Neural cell (in vitro differentiated cells): ENCODE measurements around the gene LMNA. TPM values are rescaled to one million over a fixed set of nuclear protein-coding genes. Genes with fewer than 3 reads are reported as not detected.

Source experiments
- H2AFZ ChIP-seq: fragments of 200-600, 300-800 bp; sonication (generic), shearing (Covaris generic); 2 replicates; pipeline ENCODE4 v1.6.0; 2014; ENCODE audit warnings: low read depth, mild to moderate bottlenecking, antibody characterized with exemption, low read length, moderate library complexity
- H3F3A ChIP-seq: fragments of 200-600 bp; shearing (Covaris generic); 2 replicates; pipeline ENCODE4 v1.6.1; 2016; ENCODE audit warnings: mild to moderate bottlenecking, moderate library complexity, mixed read lengths, antibody characterized with exemption, low read length; ENCODE audit not compliant: insufficient read depth, poor library complexity, severe bottlenecking
- H3K27ac ChIP-seq: fragments of 200-600, 300-800 bp; sonication (generic), shearing (Covaris generic); 2 replicates; pipeline ENCODE4 v1.5.1; 2014; ENCODE audit warnings: mild to moderate bottlenecking, low read length, moderate library complexity
- H3K27me3 ChIP-seq: fragments of 300-800, 200-600 bp; sonication (generic), shearing (Covaris generic); 2 replicates; pipeline ENCODE4 v1.6.0; 2014; ENCODE audit warnings: mild to moderate bottlenecking, low read depth, low read length, moderate library complexity; ENCODE audit not compliant: insufficient read depth
- H3K36me3 ChIP-seq: fragments of 300-800, 200-600 bp; sonication (generic), shearing (Covaris generic); 2 replicates; pipeline ENCODE4 v1.5.1; 2014; ENCODE audit warnings: mild to moderate bottlenecking, antibody characterized with exemption, low read length, moderate library complexity; ENCODE audit not compliant: insufficient read depth
- H3K4me2 ChIP-seq: fragments of 300-800, 200-600 bp; sonication (generic), shearing (Covaris generic); 2 replicates; pipeline ENCODE4 v1.6.0; 2014; ENCODE audit warnings: mild to moderate bottlenecking, low read length
- H3K4me3 ChIP-seq: fragments of 300-800, 200-600 bp; sonication (generic), shearing (Covaris generic); 2 replicates; pipeline ENCODE4 v1.5.1; 2014; ENCODE audit warnings: mild to moderate bottlenecking, low read length, moderate library complexity
- H3K79me2 ChIP-seq: fragments of 200-600 bp; shearing (Covaris generic); replicated peaks from 2 replicates; pipeline ENCODE4 v1.6.0; 2014; ENCODE audit warnings: mild to moderate bottlenecking, low read length, moderate library complexity; ENCODE audit not compliant: insufficient read depth
- H3K9ac ChIP-seq: fragments of 300-800, 200-600 bp; sonication (generic), shearing (Covaris generic); 2 replicates; pipeline ENCODE4 v1.6.1; 2016; ENCODE audit warnings: mild to moderate bottlenecking, low read length, mixed read lengths
- H3K9me2 ChIP-seq: fragments of 200-600 bp; shearing (Covaris generic); 2 replicates; pipeline ENCODE4 v1.6.1; 2016; ENCODE audit warnings: mild to moderate bottlenecking, low read length, mixed read lengths; ENCODE audit not compliant: insufficient read depth
- H3K9me3 ChIP-seq: fragments of 200-600, 300-800 bp; sonication (generic), shearing (Covaris generic); 2 replicates; pipeline ENCODE4 v1.6.1; 2016; ENCODE audit warnings: mild to moderate bottlenecking, mixed run types, low read length, moderate library complexity, mixed read lengths
- H4K20me1 ChIP-seq: fragments of 200-600 bp; shearing (Covaris generic); 2 replicates; pipeline ENCODE4 v1.6.1; 2016; ENCODE audit warnings: mild to moderate bottlenecking, mixed run types; ENCODE audit not compliant: insufficient read depth
- CTCF ChIP-seq: fragments of 450-650 bp; IDR thresholded peaks from 2 replicates; pipeline ENCODE4 v1.5.1; 2014; ENCODE audit warnings: antibody characterized with exemption, mild to moderate bottlenecking, moderate library complexity; ENCODE audit not compliant: poor library complexity, severe bottlenecking
- EP300 ChIP-seq: fragments of 450-650 bp; conservative IDR thresholded peaks from 2 replicates; pipeline ENCODE4 v1.6.1; 2014; ENCODE audit warnings: antibody characterized with exemption, mild to moderate bottlenecking, moderate library complexity; ENCODE audit not compliant: poor library complexity, severe bottlenecking
- EZH2 ChIP-seq: fragments of 200-600, 300-800 bp; shearing (Covaris generic), sonication (generic); IDR thresholded peaks from 2 replicates; pipeline ENCODE4 v1.6.1; 2014; ENCODE audit warnings: antibody characterized with exemption, low read length, borderline replicate concordance, mild to moderate bottlenecking; ENCODE audit not compliant: insufficient read depth, poor library complexity, severe bottlenecking
- MXI1 ChIP-seq: fragments of 450-650 bp; conservative IDR thresholded peaks from 2 replicates; pipeline ENCODE4 v1.6.1; 2014; ENCODE audit warnings: antibody characterized with exemption, mild to moderate bottlenecking; ENCODE audit not compliant: poor library complexity, severe bottlenecking
- POLR2AphosphoS5 ChIP-seq: IDR thresholded peaks from 2 replicates; pipeline ENCODE4 v1.6.1; 2012
- RAD21 ChIP-seq: fragments of 450-650 bp; conservative IDR thresholded peaks from 2 replicates; pipeline ENCODE4 v1.6.1; 2014; ENCODE audit warnings: antibody characterized with exemption, mild to moderate bottlenecking, moderate library complexity
- REST ChIP-seq: IDR thresholded peaks from 2 replicates; pipeline ENCODE4 v1.6.1; 2012; ENCODE audit warnings: borderline replicate concordance
- SMC3 ChIP-seq: fragments of 450-650 bp; conservative IDR thresholded peaks from 2 replicates; pipeline ENCODE4 v1.6.1; 2014; ENCODE audit warnings: antibody characterized with exemption, mild to moderate bottlenecking, moderate library complexity; ENCODE audit not compliant: poor library complexity
- TAF1 ChIP-seq: IDR thresholded peaks from 2 replicates; pipeline ENCODE4 v1.6.1; 2012; ENCODE audit warnings: low read depth
- polyA plus RNA-seq: library from polyadenylated mRNA; depleted of rRNA; stranded (reverse); fragments of >200 nt; gene quantifications from 2 replicates; pipeline ENCODE4 v1.2.3, GENCODE V29; 2014

Gene LMNA
- polyA plus RNA-seq, 1 donor from 2014 or later: 90.7 TPM

GRCh38 chr1:156126630-156127534, 12.4 kb downstream of the LMNA start:
- no peaks in the 10 kb centered on the region for H3K27me3 ChIP-seq
- H3K36me3 ChIP-seq: no peaks in the 10 kb centered on the region
- H3K27ac ChIP-seq: no peak overlapping the region
- H3K9me2 ChIP-seq: no peaks in the 10 kb centered on the region
- no peaks in the 10 kb centered on the region for H3F3A ChIP-seq
- no peak for TF ChIP-seq POLR2AphosphoS5
- TF ChIP-seq MXI1: no peak
- no peak for TF ChIP-seq EZH2
- no peak for TF ChIP-seq CTCF
- no peak for TF ChIP-seq REST
- TF ChIP-seq RAD21: no peak
- TF ChIP-seq EP300: no peak
- no peak for TF ChIP-seq SMC3
- TF ChIP-seq TAF1: no peak
- H2AFZ ChIP-seq: no peak overlapping the region
- H3K9ac ChIP-seq: no peak overlapping the region
- H3K9me3 ChIP-seq: no peaks in the 10 kb centered on the region
- H3K4me2 ChIP-seq: no peak overlapping the region
- H4K20me1 ChIP-seq: no peaks in the 10 kb centered on the region
- no peak overlapping the region for H3K4me3 ChIP-seq
- peaks cover 3% of the 10 kb centered on the region for H3K79me2 ChIP-seq

GRCh38 chr1:156128308-156128653, 13.8 kb downstream of the LMNA start:
- Histone ChIP-seq H4K20me1 (no peaks in the 10 kb centered on the region), H3K27ac (no peak overlapping the region), H3K36me3 (no peaks in the 10 kb centered on the region), H3K4me3 (no peak overlapping the region), H3K4me2 (no peak overlapping the region), H3K9me2 (no peaks in the 10 kb centered on the region), H3K9ac (no peak overlapping the region), H3F3A (no peaks in the 10 kb centered on the region), H3K79me2 (peaks cover 3% of the 10 kb centered on the region), H3K27me3 (no peaks in the 10 kb centered on the region), H2AFZ (no peak overlapping the region), H3K9me3 (no peaks in the 10 kb centered on the region)
- TF ChIP-seq CTCF: no peak
